Tongue (tissue), 2 donors: ENCODE data around the gene GANC. TPM values are rescaled to one million over a fixed set of nuclear protein-coding genes. Genes with fewer than 3 reads are reported as not detected.

ENCODE experiments used
- DNase-seq: peaks from one replicate; pipeline ENCODE4 v3.0.0-alpha.2; 2015
- total RNA-seq: library from RNA; depleted of rRNA; stranded (reverse); fragments of >200 nt; gene quantifications from one replicate; pipeline ENCODE4 v1.2.3, GENCODE V29; 2014

The GANC gene
- total RNA-seq, 1 donor from 2014 or later: 23.8 TPM

- DNase-seq: no peak
Observed at GRCh38 chr15:42348083-42348482, 75.1 kb downstream of the GANC start.

GRCh38 chr15:42349186-42349585 is 76.2 kb downstream of the GANC start:
- no peak for DNase-seq

- DNase-seq: no peak
Observed at GRCh38 chr15:42352401-42352800, 79.4 kb downstream of the GANC start.

- no peak for DNase-seq
Observed at GRCh38 chr15:42353061-42353460, 80.1 kb downstream of the GANC start.

GRCh38 chr15:42354824-42355223 is 81.8 kb downstream of the GANC start:
- peak; percentile 29 for DNase-seq

- peak; percentile 41 for DNase-seq
Observed at GRCh38 chr15:42355291-42355690, 82.3 kb downstream of the GANC start.

GRCh38 chr15:42356851-42357250 is 83.8 kb downstream of the GANC start:
- DNase-seq: peak; percentile 68

- DNase-seq: no peak
Observed at GRCh38 chr15:42358141-42358540, 85.1 kb downstream of the GANC start.

GRCh38 chr15:42359249-42359648 is 86.2 kb downstream of the GANC start, which contains the start of gene CAPN3:
TSS of gene CAPN3 (plus strand) at chr15:42359501. CDS start at chr15:42359806, 305 bp downstream.
- DNase-seq: peak; percentile 56

GRCh38 chr15:42359985-42360384 is 87.0 kb downstream of the GANC start:
- peak; percentile 55 for DNase-seq

GRCh38 chr15:42360535-42361112 is 87.6 kb downstream of the GANC start:
- no peak for DNase-seq

- DNase-seq: no peak
Observed at GRCh38 chr15:42363487-42363886, 90.5 kb downstream of the GANC start.

- no peak for DNase-seq
Observed at GRCh38 chr15:42363942-42364341, 90.9 kb downstream of the GANC start.

GRCh38 chr15:42364529-42364928 is 91.5 kb downstream of the GANC start:
- DNase-seq: peak; percentile 60

- no peak for DNase-seq
Observed at GRCh38 chr15:42365921-42366550, 93.0 kb downstream of the GANC start.

GRCh38 chr15:42367041-42367440 is 94.0 kb downstream of the GANC start:
- no peak for DNase-seq

GRCh38 chr15:42368096-42368495 is 95.1 kb downstream of the GANC start:
- DNase-seq: no peak

GRCh38 chr15:42371096-42371495 is 98.1 kb downstream of the GANC start:
- DNase-seq: no peak

GRCh38 chr15:42373274-42373673 is 100.3 kb downstream of the GANC start:
- DNase-seq: peak; percentile 29

GRCh38 chr15:42373936-42374335 is 100.9 kb downstream of the GANC start:
- DNase-seq: no peak

GRCh38 chr15:42374810-42375209 is 101.8 kb downstream of the GANC start:
- DNase-seq: no peak

GRCh38 chr15:42375252-42375651 is 102.3 kb downstream of the GANC start:
- DNase-seq: no peak

GRCh38 chr15:42375941-42376340 is 102.9 kb downstream of the GANC start:
- no peak for DNase-seq

- DNase-seq: no peak
Observed at GRCh38 chr15:42378011-42378410, 105.0 kb downstream of the GANC start.
